Measurements from ENCODE around the gene EVPL.
"Not testable (repeated sequence)": the region's sequence is repeated elsewhere in the genome, so short reads cannot be mapped to it uniquely, and the experiment has no call there.

EVPL gene

DNA sequence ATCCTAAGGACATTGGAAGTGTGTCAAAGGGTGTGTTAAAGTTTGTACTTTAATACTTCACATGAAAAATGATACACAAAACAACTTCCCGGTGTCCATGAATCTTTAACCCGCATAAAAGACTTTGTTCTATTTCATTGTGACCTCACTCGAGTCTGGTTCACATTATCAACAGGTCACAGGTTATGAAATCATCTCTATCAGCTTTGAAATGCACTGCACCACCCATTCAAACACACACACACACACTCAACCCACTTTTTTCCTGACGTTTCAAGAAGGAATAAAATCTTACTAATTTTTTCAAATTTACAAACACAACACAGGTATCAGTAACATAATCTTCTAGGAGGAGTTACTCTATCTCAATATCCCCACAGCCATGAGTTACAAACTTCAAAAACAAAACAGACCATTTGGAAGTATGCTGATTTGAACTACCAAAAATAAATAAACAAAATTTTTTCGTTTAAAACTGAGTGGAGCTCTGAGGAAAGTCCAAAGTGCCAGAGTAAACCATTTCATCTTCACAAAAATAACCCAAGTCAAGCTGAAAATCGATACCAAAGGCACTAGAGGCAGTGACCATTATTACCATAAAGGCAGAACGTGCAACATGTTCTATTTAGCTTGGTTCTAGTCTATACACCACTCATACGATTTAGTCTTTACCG is 50.8 kb downstream of the EVPL start:
- DNase-seq (ENCODE audit: low read depth in 2 of 2), result no peak
- H3K4me3 ChIP-seq (replicated peaks in 1 of 2; ENCODE audit: low read depth in 2 of 2, low read length in 2 of 2), result no peak overlapping the region
- TF ChIP-seq, protein P1, sequence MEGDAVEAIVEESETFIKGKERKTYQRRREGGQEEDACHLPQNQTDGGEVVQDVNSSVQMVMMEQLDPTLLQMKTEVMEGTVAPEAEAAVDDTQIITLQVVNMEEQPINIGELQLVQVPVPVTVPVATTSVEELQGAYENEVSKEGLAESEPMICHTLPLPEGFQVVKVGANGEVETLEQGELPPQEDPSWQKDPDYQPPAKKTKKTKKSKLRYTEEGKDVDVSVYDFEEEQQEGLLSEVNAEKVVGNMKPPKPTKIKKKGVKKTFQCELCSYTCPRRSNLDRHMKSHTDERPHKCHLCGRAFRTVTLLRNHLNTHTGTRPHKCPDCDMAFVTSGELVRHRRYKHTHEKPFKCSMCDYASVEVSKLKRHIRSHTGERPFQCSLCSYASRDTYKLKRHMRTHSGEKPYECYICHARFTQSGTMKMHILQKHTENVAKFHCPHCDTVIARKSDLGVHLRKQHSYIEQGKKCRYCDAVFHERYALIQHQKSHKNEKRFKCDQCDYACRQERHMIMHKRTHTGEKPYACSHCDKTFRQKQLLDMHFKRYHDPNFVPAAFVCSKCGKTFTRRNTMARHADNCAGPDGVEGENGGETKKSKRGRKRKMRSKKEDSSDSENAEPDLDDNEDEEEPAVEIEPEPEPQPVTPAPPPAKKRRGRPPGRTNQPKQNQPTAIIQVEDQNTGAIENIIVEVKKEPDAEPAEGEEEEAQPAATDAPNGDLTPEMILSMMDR (IDR thresholded peaks at IDR 0.05; ENCODE audit: low read depth, low read length), result no peak

DNA sequence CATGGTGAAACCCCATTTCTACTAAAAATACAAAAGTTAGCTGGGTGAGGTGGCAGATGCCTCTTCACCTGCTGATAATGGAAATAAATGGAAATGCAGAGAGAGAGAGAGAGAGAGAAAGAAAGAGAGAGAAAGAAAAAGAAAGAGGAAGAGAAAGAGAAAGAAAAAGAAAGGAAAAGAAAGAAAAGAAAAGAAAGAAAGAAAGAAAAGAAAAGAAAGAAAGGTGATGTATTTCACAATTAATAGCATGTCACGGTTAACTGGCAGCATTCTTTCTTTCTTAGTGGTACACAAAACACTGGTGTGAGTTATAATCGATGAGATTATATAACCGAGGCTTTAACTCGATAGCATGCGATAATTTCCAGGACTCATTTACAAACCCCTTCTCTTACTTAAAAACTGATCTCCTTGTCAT is 51.3 kb downstream of the EVPL start:
- H3K4me3 ChIP-seq (replicated peaks in 1 of 2; ENCODE audit: low read depth in 2 of 2, low read length in 2 of 2), result no peak overlapping the region
- TF ChIP-seq, protein P1 (IDR thresholded peaks at IDR 0.05; ENCODE audit: low read depth, low read length), result no peak
- no peak for DNase-seq (ENCODE audit: low read depth in 2 of 2)

DNA sequence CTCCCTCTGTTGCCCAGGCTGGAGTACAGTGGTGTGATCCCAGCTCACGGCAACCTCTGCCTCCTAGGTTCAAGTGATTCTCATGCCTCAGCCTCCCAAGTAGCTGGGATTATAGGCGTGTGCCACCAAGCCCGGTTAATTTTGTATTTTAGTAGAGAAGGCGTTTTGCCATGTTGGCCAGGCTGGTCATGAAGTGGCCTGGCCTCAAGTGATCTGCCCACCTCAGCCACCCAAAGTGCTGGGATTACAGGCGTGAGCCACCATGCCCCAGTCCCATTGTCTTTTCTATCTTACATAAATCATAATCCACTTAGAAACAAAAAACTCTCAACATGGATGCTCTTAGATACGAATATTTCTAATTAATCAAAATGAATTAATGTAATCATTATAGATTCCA is 51.9 kb downstream of the EVPL start:
- not testable (repeated sequence) for DNase-seq (ENCODE audit: low read depth in 2 of 2); H3K4me3 ChIP-seq (replicated peaks in 1 of 2; ENCODE audit: low read depth in 2 of 2, low read length in 2 of 2)

DNA sequence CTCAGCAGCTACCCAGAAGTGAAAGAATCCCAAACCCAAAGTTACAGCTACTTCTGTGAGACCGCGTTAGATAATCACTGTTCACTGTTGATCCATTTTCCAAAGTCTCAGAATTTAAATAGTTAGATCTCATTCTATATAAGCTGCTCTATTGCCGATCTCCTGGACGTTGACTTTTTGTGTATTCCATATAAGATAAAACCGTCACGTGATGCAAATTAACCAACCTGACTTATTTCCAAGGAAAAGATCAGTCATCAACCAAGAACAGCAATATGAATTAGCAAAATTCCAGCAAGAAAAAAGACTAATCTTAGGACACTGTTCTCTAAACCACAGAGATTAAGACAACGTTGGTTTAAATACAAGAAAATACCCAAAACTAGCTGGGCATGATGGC is 56.5 kb downstream of the EVPL start:
- no peak overlapping the region for H3K4me3 ChIP-seq (replicated peaks in 1 of 2; ENCODE audit: low read depth in 2 of 2, low read length in 2 of 2)
- DNase-seq (ENCODE audit: low read depth in 2 of 2), result no peak
- TF ChIP-seq, protein P1 (IDR thresholded peaks at IDR 0.05; ENCODE audit: low read depth, low read length), result no peak

DNA sequence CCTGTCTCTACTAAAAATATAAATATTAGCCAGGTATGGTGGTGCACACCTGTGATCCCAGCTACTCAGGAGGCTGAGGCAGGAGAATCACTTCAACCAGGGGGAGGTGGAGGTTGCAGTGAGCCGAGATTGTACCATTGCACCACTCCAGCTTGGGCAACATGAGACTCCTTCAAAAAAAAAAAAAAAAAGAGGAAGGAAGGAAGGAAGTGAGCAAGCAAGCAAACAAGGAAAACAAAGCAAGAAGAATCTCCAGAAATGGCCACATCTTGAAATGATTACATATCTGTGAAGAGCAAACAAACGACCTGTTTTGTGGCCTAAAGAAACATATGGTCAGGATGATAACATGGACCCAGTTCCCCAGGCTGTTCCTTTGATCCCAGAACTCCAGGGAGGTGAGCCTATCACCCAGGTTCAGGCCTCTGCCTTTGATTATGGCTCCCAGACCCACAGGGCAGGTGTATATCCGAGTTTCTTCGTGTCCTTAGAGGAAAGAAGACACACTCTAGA is 57.0 kb downstream of the EVPL start:
- TF ChIP-seq, protein P1 (IDR thresholded peaks at IDR 0.05; ENCODE audit: low read depth, low read length), result no peak
- H3K4me3 ChIP-seq (replicated peaks in 1 of 2; ENCODE audit: low read depth in 2 of 2, low read length in 2 of 2), result no peak overlapping the region
- DNase-seq (ENCODE audit: low read depth in 2 of 2), result peak; percentile 38 to 62

DNA sequence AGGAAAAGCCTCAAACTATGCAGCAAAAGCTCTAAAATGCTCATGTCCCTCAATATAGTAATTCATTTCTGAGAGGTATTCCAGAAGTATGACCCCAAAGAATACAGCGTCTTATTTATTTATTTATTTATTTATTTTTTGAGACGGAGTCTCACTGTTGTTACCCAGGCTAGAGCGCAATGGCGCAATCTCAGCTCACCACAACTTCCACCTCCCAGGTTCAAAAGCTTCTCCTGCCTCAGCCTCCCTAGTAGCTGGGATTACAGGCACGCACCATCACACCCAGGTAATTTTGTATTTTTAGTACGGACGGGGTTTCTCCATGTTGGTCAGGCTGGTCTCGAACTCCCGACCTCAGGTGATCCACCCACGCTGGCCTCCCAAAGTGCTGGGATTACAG is 58.1 kb downstream of the EVPL start:
- H3K4me3 ChIP-seq (replicated peaks in 1 of 2; ENCODE audit: low read depth in 2 of 2, low read length in 2 of 2); DNase-seq (ENCODE audit: low read depth in 2 of 2): not testable (repeated sequence)

DNA sequence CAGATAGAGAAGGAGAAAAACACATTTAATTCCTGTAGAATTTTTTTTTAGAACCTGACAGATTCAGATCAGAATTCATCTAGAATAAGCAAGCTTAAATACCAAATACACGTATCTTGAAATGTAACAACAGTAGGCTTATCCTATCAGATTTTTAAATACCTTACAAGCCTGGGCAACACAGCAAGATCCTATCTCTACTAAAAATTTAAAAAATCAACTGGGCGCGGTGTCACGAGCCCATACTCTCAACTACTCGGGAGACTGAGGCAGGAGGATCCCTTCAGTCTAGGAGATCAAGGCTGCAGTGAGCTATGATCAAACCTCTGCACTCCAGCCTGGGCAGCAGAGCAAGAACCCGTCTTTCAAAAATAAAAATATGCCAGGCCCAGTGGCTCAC is 61.6 kb downstream of the EVPL start:
- TF ChIP-seq, protein P1 (IDR thresholded peaks at IDR 0.05; ENCODE audit: low read depth, low read length), result no peak
- H3K4me3 ChIP-seq (replicated peaks in 1 of 2; ENCODE audit: low read depth in 2 of 2, low read length in 2 of 2), result no peak overlapping the region
- DNase-seq (ENCODE audit: low read depth in 2 of 2), result no peak
